ENCODE data around the gene SNAP23. TPM values are rescaled to one million over a fixed set of nuclear protein-coding genes. Genes with fewer than 3 reads are reported as not detected.

The SNAP23 gene
- total RNA-seq, 1 experiment from 2014 or later: 68.3 TPM

- peak; percentile 73; the same call in 1 of the 2 replicates for TF ChIP-seq ARID4B (CRISPR knock-in tag; IDR thresholded peaks at IDR 0.05; ENCODE audit: borderline replicate concordance)
- peak; percentile 73; the same call in 1 of the 2 replicates for TF ChIP-seq ATF1 (CRISPR knock-in tag; IDR thresholded peaks at IDR 0.05)
- peak; percentile 85 for TF ChIP-seq FOXK1 (CRISPR knock-in tag; IDR thresholded peaks at IDR 0.05)
- peak; percentile 82; the same call in 1 of the 2 replicates for TF ChIP-seq HMGXB4 (CRISPR knock-in tag; IDR thresholded peaks at IDR 0.05)
- TF ChIP-seq ATF3 (CRISPR knock-in tag; conservative IDR thresholded peaks at IDR 0.05): no peak
- no peak for TF ChIP-seq ZNF219 (CRISPR knock-in tag; IDR thresholded peaks at IDR 0.05; ENCODE audit: borderline replicate concordance)
- TF ChIP-seq CDX4 (CRISPR knock-in tag; IDR thresholded peaks at IDR 0.05; ENCODE audit: borderline replicate concordance): no peak
- no peak for TF ChIP-seq CBFB (CRISPR knock-in tag; IDR thresholded peaks at IDR 0.05; ENCODE audit: low read depth)
- no peak for TF ChIP-seq SOX15 (CRISPR knock-in tag; IDR thresholded peaks at IDR 0.05)
- TF ChIP-seq MYBL2 (CRISPR knock-in tag; IDR thresholded peaks at IDR 0.05): no peak
- no peak for TF ChIP-seq RORB (CRISPR knock-in tag; IDR thresholded peaks at IDR 0.05)
Observed at GRCh38 chr15:42548249-42549031, 53.0 kb downstream of the SNAP23 start, which contains the start of the genes HAUS2 and LRRC57 (continued).

- no peaks in the 10 kb centered on the region for H3K27me3 Mint-ChIP-seq (ENCODE audit: low read depth)
- ATAC-seq: peak; percentile 71
- peaks cover 14% of the 10 kb centered on the region for H3K4me1 Mint-ChIP-seq
- DNase-seq (ENCODE audit: low spot score): no peak
- H3K27ac Mint-ChIP-seq: peak overlapping the region; percentile 97
- peaks cover 3% of the 10 kb centered on the region; the same call in 1 of the 2 replicates for H3K36me3 Mint-ChIP-seq
- no peaks in the 10 kb centered on the region for H3K9me3 Mint-ChIP-seq
- POLR2A ChIA-PET: interaction anchor here (1.5 to 3.0 kb wide), 2 partner anchors 26 to 58 kb away, joined by 6 to 9 read pairs; partner anchors contain the start of genes STARD9 and ZNF106
- peak overlapping the region; percentile 93 for H3K4me3 Mint-ChIP-seq
- TF ChIP-seq ZBTB43 (CRISPR knock-in tag; IDR thresholded peaks at IDR 0.05): no peak
- CTCF ChIA-PET: no interaction called here
Observed at GRCh38 chr15:42549032-42549491, 53.6 kb downstream of the SNAP23 start.
